Lung (tissue), 12 donors: ENCODE results near the gene SDK1. TPM values are rescaled to one million over a fixed set of nuclear protein-coding genes. Genes with fewer than 3 reads are reported as not detected.

ENCODE experiments used
- ATAC-seq: fragments of 200-7000 bp; cut with Tn5 transposase; one replicate; pipeline ENCODE4 v1.9.1; 2020; ENCODE audit warnings: moderate number of reproducible peaks; ENCODE audit not compliant: insufficient read depth, low FRiP score
- DNase-seq, 3 donors: peaks; one replicate each; pipeline ENCODE4 v3.0.0-alpha.2; 2013 to 2017
- H3K27ac ChIP-seq, 2 donors: one replicate each; pipeline ENCODE4 v1.5.1; 2013; ENCODE audit warnings: mild to moderate bottlenecking in 2 of 2, moderate library complexity in 2 of 2, control low read depth in 1 of 2, inconsistent platforms in 1 of 2, low read depth in 1 of 2, low read length in 1 of 2
- H3K27me3 ChIP-seq, 3 donors: one replicate each; pipeline ENCODE4 v1.5.1; 2013; ENCODE audit warnings: low read length in 2 of 3; ENCODE audit not compliant: control insufficient read depth in 3 of 3, insufficient read depth in 3 of 3
- H3K36me3 ChIP-seq, 4 donors: one replicate each; pipeline ENCODE4 v1.5.1; 2013; ENCODE audit warnings: low read length in 4 of 4, mild to moderate bottlenecking in 1 of 4, moderate library complexity in 1 of 4; ENCODE audit not compliant: control insufficient read depth in 4 of 4, insufficient read depth in 4 of 4
- H3K4me1 ChIP-seq, 5 donors: one replicate each; pipeline ENCODE4 v1.5.1; 2013; ENCODE audit warnings: low read length in 5 of 5, mild to moderate bottlenecking in 2 of 5, moderate library complexity in 1 of 5; ENCODE audit not compliant: control insufficient read depth in 5 of 5, insufficient read depth in 5 of 5
- H3K4me3 ChIP-seq: one replicate; pipeline ENCODE4 v1.5.1; 2013; ENCODE audit warnings: mild to moderate bottlenecking, control low read depth, moderate library complexity
- H3K9ac ChIP-seq, 2 donors: one replicate each; pipeline ENCODE4 v1.5.1; 2013; ENCODE audit warnings: low read length in 2 of 2, control low read depth in 1 of 2; ENCODE audit not compliant: insufficient read depth in 1 of 2
- H3K9me3 ChIP-seq, 4 donors: one replicate each; pipeline ENCODE4 v1.5.1; 2013; ENCODE audit warnings: low read length in 3 of 4, mild to moderate bottlenecking in 1 of 4, moderate library complexity in 1 of 4; ENCODE audit not compliant: control insufficient read depth in 4 of 4, insufficient read depth in 3 of 4
- WGBS, 2 donors: extraction: QIAGEN DNeasy Blood & Tissue Kit; methylation state at CpG; one replicate each; pipeline ENCODE4 v1.1.7; 2013; 5-methylcytosine and 5-hydroxymethylcytosine counted together
- polyA plus RNA-seq, 2 donors: library from polyadenylated mRNA; stranded (reverse); fragments of 200-250 nt; gene quantifications; one replicate each; pipeline ENCODE4 v1.2.1, GENCODE V29; 2013
- total RNA-seq, 2 donors: library from RNA; depleted of rRNA in 1 of 2; stranded (reverse); fragments of >200 nt in 1 of 2; gene quantifications; one replicate each; pipeline ENCODE4 v1.2.1, GENCODE V29; 2014 to 2021
- TF ChIP-seq, protein P1 (sequence below): IDR thresholded peaks from 2 replicates; pipeline ENCODE4 v1.5.1; 2012; ENCODE audit warnings: mild to moderate bottlenecking; ENCODE audit errors: control extremely low read depth, extremely low read depth
- donor health status: control.
- donor health status: control.
- donor health status: Bipolar disorder and iron deficiency.
- donor health status: healthy.
- donor health status: DM: yes; HTN: yes; CAD: no.

SDK1 gene
- total and polyA plus RNA-seq, 4 donors: 3.7 to 30.1 (median 12.7) TPM

DNA sequence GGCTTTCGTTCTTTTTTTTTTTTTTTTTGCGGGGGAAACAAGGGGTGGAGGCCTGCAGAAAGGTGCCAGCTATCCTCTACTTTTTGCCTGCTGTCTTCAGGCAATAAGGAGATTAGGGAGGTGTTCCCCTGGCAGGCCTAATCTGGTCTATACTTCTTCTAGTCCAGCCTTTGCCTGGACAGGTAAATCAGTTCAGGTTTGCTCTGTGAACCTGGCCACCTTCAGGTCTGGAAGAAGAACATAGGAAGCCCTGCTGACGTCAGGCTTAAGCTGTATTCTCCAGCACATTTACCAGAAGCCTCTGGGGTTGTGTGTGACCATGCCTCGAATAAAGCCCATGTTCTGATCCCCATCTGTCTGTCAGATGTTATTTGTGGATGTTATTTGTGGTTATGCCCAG is 115.4 kb downstream of the SDK1 start:
- Histone ChIP-seq H3K27me3 (no peaks in the 10 kb centered on the region), H3K4me1 (peaks cover 0 to 10% (median 0%) of the 10 kb centered on the region in 5 donors), H3K9ac (no peak overlapping the region), H3K9me3 (no peaks in the 10 kb centered on the region), H3K36me3 (no peaks in the 10 kb centered on the region), H3K4me3 (no peak overlapping the region), H3K27ac (no peak overlapping the region)
- TF ChIP-seq, protein P1, sequence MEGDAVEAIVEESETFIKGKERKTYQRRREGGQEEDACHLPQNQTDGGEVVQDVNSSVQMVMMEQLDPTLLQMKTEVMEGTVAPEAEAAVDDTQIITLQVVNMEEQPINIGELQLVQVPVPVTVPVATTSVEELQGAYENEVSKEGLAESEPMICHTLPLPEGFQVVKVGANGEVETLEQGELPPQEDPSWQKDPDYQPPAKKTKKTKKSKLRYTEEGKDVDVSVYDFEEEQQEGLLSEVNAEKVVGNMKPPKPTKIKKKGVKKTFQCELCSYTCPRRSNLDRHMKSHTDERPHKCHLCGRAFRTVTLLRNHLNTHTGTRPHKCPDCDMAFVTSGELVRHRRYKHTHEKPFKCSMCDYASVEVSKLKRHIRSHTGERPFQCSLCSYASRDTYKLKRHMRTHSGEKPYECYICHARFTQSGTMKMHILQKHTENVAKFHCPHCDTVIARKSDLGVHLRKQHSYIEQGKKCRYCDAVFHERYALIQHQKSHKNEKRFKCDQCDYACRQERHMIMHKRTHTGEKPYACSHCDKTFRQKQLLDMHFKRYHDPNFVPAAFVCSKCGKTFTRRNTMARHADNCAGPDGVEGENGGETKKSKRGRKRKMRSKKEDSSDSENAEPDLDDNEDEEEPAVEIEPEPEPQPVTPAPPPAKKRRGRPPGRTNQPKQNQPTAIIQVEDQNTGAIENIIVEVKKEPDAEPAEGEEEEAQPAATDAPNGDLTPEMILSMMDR: no peak
- ATAC-seq: no peak
- WGBS, 2 donors: 83 to 89% methylated on average over 4 of the region's 4 CpGs
- no peak for DNase-seq

DNA sequence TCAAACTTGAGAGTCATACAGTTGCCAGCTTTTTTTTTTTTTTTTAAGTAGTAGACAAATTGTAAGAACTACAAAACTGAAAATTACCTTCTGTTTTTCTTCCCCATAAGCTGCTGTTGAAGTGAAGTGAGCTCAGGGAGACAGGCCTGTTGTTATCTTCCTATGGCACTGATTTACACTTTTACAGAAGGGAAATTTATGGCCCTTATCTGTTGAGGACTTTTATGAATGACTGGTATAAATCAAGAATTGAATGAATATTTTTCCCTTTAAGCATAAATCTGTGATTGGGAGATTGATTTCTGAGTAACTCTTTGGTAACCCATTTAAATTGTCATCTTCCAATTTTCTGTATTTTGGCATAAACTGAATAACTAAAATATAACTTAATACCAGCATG is 124.0 kb downstream of the SDK1 start:
- ATAC-seq (no peak), DNase-seq (no peak)
- Histone ChIP-seq H3K9ac (no peak overlapping the region), H3K4me3 (no peak overlapping the region), H3K27me3 (no peaks in the 10 kb centered on the region), H3K4me1 (peaks cover 0 to 2% (median 0%) of the 10 kb centered on the region in 5 donors), H3K27ac (no peak overlapping the region), H3K36me3 (no peaks in the 10 kb centered on the region), H3K9me3 (peaks cover 0 to 4% (median 0%) of the 10 kb centered on the region in 4 donors)
- TF ChIP-seq, protein P1: no peak

DNA sequence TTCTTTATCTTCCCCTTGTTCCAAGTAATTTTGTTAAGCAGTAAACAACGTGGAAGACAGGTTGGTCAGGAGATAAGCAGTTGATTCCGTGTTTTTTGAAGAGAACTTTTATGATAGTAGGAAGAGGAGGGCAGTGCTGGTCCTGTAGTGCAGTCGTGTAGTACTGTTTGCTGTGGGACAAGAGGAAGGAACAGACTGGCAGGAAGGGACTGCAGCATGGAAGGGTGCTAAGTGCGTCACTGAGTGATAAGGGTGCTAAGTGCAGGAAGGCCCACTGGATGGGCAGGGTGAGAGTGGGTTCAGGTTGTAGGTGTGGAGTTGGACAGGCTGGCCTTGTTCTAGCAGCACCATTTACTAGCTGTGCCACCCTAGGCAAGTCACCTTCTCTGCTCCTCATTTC is 125.0 kb downstream of the SDK1 start:
- no peak overlapping the region for H3K9ac ChIP-seq
- peaks cover 0 to 4% (median 0%) of the 10 kb centered on the region in 4 donors for H3K9me3 ChIP-seq
- TF ChIP-seq, protein P1: no peak
- no peaks in the 10 kb centered on the region for H3K27me3 ChIP-seq
- no peaks in the 10 kb centered on the region for H3K4me1 ChIP-seq
- no peak for DNase-seq
- no peaks in the 10 kb centered on the region for H3K36me3 ChIP-seq
- no peak overlapping the region for H3K27ac ChIP-seq
- ATAC-seq: no peak
- 36 to 43% methylated on average over 4 of the region's 4 CpGs for WGBS, 2 donors
- no peak overlapping the region for H3K4me3 ChIP-seq

DNA sequence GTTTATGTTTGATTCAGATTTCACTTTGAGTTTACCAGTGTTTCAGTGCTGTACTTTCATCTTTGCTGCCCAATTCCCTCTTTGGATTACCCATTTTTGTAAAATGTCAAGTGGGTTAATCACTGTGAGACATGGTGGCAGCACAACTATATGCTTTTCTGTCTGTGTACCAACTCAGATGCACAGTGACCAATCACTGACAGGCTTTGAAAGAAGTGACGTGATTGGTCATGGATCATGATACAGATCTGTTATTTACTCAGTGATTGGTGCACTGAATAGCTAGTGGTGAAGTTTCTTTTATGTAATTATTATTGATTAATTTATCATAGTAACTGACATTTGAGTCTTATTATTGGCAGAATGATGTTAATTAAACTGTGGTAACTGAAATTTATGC is 126.9 kb downstream of the SDK1 start:
- Histone ChIP-seq H3K36me3 (no peaks in the 10 kb centered on the region), H3K9me3 (no peaks in the 10 kb centered on the region), H3K9ac (no peak overlapping the region), H3K27ac (no peak overlapping the region), H3K4me3 (no peak overlapping the region), H3K27me3 (no peaks in the 10 kb centered on the region), H3K4me1 (no peaks in the 10 kb centered on the region)
- 98% methylated on average over 1 of the region's 1 CpG for WGBS, 2 donors
- ATAC-seq (no peak), DNase-seq (no peak)
- TF ChIP-seq, protein P1: no peak
